T-helper 1 cell treated with Interleukin-12 subunit alpha and Interleukin-12 subunit beta and Interleukin-4 antibody, amounts not matched to agents 30 μg/mL and 1 μg/mL, for 36 hours (primary cell): ENCODE data around the gene LDLRAD4.

Experiments used
- H3K27ac Mint-ChIP-seq: one replicate; pipeline ENCODE4 v1.8.0; 2021; ENCODE audit warnings: mild to moderate bottlenecking, mixed read lengths
- H3K27me3 Mint-ChIP-seq: one replicate; pipeline ENCODE4 v1.8.0; 2021; ENCODE audit warnings: low read depth, mixed read lengths
- H3K36me3 Mint-ChIP-seq: one replicate; pipeline ENCODE4 v1.8.0; 2021; ENCODE audit warnings: low read depth, mixed read lengths
- H3K4me1 Mint-ChIP-seq: one replicate; pipeline ENCODE4 v1.8.0; 2021; ENCODE audit warnings: low read depth, mixed read lengths
- H3K4me3 Mint-ChIP-seq: one replicate; pipeline ENCODE4 v1.8.0; 2021; ENCODE audit warnings: mild to moderate bottlenecking, moderate library complexity, mixed read lengths
- H3K9me3 Mint-ChIP-seq: one replicate; pipeline ENCODE4 v1.8.0; 2021; ENCODE audit warnings: mixed read lengths

Gene LDLRAD4

DNA sequence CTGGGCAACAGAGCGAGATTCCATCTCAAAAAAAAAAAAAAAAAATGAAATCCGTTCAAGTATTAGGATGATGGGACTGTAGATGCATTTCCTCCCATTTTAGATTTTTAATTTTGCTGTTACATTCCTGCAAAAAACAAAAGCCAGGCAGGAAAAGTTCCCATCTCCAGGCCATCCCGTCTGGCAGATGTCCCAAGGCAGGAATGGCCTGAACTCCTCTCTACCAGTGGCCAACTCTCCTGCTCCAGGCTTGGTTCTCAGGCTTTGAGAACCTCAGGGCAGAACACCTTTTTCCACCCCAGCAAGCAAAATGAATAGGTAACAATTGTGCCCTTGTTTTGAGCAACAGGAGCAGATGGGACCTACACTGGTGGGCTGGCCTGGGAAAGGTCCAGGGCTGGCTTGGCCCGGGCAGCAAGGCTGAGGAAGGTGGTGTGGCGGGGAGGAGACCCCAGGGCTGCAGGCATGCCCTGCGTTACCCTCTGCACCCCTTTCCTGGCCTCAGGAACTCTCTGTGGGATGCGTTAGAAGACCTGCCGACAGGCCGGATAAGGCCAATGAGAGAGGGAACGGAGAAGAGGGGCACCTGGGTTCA is 421.8 kb downstream of the LDLRAD4 start:
- Mint-ChIP-seq H3K9me3 (no peaks in the 10 kb centered on the region), H3K27ac (no peak overlapping the region), H3K27me3 (no peaks in the 10 kb centered on the region), H3K36me3 (peaks cover 3% of the 10 kb centered on the region), H3K4me1 (no peaks in the 10 kb centered on the region), H3K4me3 (no peak overlapping the region)

DNA sequence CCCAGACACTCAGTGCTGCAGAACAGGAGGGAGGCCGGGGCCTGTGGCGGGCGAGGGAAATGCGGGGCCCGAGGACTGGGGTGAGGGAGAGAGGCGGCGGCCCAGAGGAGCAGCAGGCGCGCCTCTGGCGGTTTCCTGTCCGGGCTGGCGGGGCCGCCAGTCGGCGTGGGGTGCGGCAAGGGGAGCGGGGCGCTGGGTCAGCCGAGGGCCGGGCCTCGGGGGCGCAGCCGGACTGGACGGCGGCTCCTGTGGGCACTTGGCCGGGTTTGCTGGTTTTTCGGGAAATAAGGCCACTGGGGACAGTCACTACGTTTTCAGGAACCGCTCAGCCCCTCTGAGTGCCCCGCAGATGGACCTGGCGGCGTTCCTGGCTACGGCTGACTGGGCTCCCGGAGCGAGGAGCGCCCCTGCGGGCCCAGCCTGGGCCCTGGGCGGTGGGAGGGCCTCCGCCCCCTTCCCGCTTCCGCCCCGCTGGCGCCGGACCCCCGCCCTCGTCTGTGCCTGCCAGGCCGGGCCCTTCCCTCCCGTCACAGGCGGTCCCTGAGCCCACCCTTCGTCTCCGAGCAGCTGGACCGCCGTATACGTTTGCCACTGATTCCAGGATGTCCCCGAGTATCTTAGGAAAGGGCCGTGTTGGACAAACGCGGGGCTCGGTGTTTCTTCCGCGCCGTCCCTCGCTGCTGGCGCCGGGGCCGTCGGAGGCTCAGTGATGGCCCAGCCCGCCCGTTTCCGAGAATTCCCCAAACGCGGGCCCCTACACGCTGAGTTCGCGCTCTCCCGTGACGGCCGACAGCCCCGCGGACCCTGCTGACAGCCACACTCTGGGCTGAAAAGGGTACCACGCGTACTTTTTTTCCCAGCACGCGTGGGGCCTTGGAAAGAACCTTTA is 423.2 kb downstream of the LDLRAD4 start:
- peaks cover 3% of the 10 kb centered on the region for H3K36me3 Mint-ChIP-seq
- H3K4me1 Mint-ChIP-seq: no peaks in the 10 kb centered on the region
- H3K4me3 Mint-ChIP-seq: no peak overlapping the region
- H3K27ac Mint-ChIP-seq: no peak overlapping the region
- no peaks in the 10 kb centered on the region for H3K9me3 Mint-ChIP-seq
- no peaks in the 10 kb centered on the region for H3K27me3 Mint-ChIP-seq

GRCh38 chr18:13642440-13642827 is 423.9 kb downstream of the LDLRAD4 start:
- Mint-ChIP-seq H3K27me3 (no peaks in the 10 kb centered on the region), H3K4me3 (no peak overlapping the region), H3K9me3 (no peaks in the 10 kb centered on the region), H3K36me3 (peaks cover 3% of the 10 kb centered on the region), H3K27ac (no peak overlapping the region), H3K4me1 (no peaks in the 10 kb centered on the region)

DNA sequence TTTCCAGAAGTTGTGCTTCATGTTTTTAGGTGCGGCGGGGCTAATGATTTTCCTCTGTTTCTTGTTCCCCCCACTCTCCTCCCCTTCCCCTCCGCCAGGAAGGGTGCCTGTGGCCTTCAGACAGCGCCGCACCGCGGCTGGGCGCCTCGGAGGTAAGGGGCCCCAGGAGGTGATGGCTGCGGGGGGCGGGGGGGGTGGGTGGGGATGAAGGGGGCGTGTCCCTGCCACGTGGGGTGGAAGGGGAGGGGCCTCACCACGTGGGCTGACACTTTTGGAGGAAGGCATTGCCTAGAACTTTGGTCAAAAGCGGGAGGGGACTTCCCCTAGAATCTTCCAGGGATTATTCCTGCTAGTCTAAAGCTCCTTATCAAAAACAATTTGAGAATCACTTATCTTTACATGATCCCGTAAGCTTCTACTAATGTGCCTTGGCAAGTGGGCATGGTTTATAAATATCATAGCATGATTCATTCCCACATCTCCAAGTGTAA is 424.7 kb downstream of the LDLRAD4 start:
- Mint-ChIP-seq H3K9me3 (no peaks in the 10 kb centered on the region), H3K36me3 (peaks cover 3% of the 10 kb centered on the region), H3K4me1 (no peaks in the 10 kb centered on the region), H3K27ac (no peak overlapping the region), H3K27me3 (no peaks in the 10 kb centered on the region), H3K4me3 (no peak overlapping the region)

DNA sequence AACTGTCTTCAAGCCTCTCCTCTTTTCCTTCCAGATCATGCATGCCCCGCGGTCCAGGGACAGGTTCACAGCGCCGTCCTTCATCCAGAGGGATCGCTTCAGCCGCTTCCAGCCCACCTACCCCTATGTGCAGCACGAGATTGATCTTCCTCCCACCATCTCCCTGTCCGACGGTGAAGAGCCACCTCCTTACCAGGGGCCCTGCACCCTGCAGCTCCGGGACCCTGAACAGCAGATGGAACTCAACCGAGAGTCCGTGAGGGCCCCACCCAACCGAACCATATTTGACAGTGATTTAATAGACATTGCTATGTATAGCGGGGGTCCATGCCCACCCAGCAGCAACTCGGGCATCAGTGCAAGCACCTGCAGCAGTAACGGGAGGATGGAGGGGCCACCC is 426.5 kb downstream of the LDLRAD4 start:
- peaks cover 3% of the 10 kb centered on the region for H3K36me3 Mint-ChIP-seq
- no peak overlapping the region for H3K4me3 Mint-ChIP-seq
- H3K27me3 Mint-ChIP-seq: no peaks in the 10 kb centered on the region
- H3K9me3 Mint-ChIP-seq: no peaks in the 10 kb centered on the region
- H3K4me1 Mint-ChIP-seq: no peaks in the 10 kb centered on the region
- no peak overlapping the region for H3K27ac Mint-ChIP-seq

DNA sequence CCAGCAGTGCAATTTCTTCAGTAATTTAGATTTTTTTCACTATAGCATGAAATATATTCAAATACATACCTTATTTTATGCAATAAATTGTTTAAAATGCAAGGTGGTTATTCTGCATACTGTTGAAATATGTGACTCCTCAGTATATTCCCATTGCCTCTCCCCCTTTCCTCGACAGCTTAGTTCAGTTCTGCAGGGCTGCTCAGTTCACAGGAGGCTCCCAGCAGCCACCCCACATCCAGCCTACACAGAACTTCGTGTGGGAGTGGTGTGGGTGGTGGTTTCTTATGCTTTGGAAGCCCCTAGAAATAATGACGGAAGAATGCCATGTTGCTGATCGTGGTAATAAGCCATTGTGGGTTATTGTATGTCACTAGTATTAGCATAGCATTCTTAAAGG is 428.1 kb downstream of the LDLRAD4 start:
- Mint-ChIP-seq H3K4me3 (no peak overlapping the region), H3K27ac (no peak overlapping the region), H3K4me1 (no peaks in the 10 kb centered on the region), H3K9me3 (no peaks in the 10 kb centered on the region), H3K36me3 (peaks cover 3% of the 10 kb centered on the region), H3K27me3 (no peaks in the 10 kb centered on the region)

DNA sequence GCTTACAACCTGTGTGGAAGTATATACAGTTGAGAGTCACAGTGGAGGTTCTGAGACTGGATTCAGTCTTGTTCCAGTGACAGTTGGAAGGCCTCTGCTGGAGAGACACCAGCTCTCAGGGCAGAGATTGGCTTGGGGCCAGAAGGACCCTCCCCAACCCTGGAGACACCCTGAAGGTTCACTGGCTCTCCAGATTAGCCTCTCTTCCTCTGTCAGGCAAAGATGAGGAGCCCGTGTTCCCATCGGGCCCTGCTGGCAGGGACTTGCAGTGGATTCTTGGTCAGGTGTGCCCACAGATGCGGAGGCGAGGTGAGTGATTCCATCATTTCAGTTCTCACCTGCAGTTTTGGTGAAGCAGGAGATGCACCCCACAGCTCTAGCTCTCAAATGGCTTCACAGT is 429.2 kb downstream of the LDLRAD4 start:
- Mint-ChIP-seq H3K4me3 (no peak overlapping the region), H3K9me3 (no peaks in the 10 kb centered on the region), H3K4me1 (no peaks in the 10 kb centered on the region), H3K27ac (no peak overlapping the region), H3K27me3 (no peaks in the 10 kb centered on the region), H3K36me3 (peaks cover 3% of the 10 kb centered on the region)

GRCh38 chr18:13649397-13650390 is 431.1 kb downstream of the LDLRAD4 start:
- Mint-ChIP-seq H3K9me3 (no peaks in the 10 kb centered on the region), H3K27ac (no peak overlapping the region), H3K36me3 (peaks cover 3% of the 10 kb centered on the region), H3K4me1 (no peaks in the 10 kb centered on the region), H3K4me3 (no peak overlapping the region), H3K27me3 (no peaks in the 10 kb centered on the region)

DNA sequence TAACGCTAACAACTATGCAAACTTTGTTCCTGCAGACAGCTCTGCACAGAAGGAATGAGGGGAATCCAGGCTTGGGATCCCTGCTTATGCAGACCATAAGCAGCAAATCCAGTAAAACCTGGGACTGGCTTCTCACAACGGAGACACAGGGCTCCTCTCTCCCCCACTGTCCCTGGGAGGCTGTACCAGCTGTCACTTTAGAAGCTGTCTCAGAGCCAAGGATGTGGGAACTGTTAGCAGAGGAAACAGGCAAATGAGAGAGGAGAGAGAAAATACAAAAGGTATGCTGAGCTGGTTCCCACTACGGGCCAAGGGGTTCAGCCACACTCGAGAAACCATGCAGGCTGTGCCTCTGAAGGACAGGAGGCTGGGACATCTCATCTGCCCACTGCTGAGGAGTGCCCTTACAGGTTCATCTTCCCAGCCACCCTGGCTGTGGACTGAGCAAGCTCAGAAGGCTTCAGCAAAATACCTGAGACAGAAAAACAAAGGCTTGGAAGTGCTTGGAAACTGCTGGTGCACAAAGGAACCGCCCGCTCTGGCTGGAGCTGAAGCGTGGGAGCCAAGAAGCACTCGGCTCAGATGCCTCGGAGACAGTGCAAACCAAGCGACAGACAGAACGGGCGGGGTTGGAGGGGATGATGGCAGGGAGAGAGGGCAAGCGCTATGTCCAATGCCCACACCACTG is 435.3 kb downstream of the LDLRAD4 start:
- Mint-ChIP-seq H3K27ac (no peak overlapping the region), H3K4me1 (no peaks in the 10 kb centered on the region), H3K27me3 (no peaks in the 10 kb centered on the region), H3K9me3 (no peaks in the 10 kb centered on the region), H3K36me3 (no peaks in the 10 kb centered on the region), H3K4me3 (no peak overlapping the region)

DNA sequence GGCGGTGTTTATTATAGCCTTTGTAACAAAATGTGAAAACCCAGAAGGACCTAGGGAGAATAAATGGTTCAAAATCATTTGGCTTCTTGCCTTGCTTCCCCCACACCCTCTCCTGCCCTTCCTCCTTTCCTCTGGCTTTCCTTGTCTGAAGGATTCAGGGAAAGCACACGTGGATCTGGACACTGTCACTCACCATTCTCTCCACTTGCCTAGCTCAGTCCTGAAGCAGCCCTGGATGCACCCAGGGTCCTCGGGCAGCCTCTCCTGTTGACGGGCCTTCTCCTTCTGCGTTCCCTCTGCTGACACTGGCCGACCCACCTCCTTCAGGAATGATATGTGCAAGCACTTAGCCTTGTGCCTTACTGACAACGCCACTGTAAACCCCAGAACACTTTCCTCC is 439.4 kb downstream of the LDLRAD4 start:
- no peaks in the 10 kb centered on the region for H3K9me3 Mint-ChIP-seq
- no peak overlapping the region for H3K27ac Mint-ChIP-seq
- H3K4me3 Mint-ChIP-seq: no peak overlapping the region
- peaks cover 4% of the 10 kb centered on the region for H3K36me3 Mint-ChIP-seq
- no peaks in the 10 kb centered on the region for H3K4me1 Mint-ChIP-seq
- H3K27me3 Mint-ChIP-seq: no peaks in the 10 kb centered on the region

- H3K4me3 Mint-ChIP-seq: no peak overlapping the region
- no peak overlapping the region for H3K27ac Mint-ChIP-seq
- no peaks in the 10 kb centered on the region for H3K9me3 Mint-ChIP-seq
- H3K27me3 Mint-ChIP-seq: no peaks in the 10 kb centered on the region
- H3K4me1 Mint-ChIP-seq: no peaks in the 10 kb centered on the region
- H3K36me3 Mint-ChIP-seq: peaks cover 5% of the 10 kb centered on the region
Measured at GRCh38 chr18:13658436-13659204, 440.1 kb downstream of the LDLRAD4 start.

GRCh38 chr18:13660510-13660909 is 441.9 kb downstream of the LDLRAD4 start:
- Mint-ChIP-seq H3K27ac (no peak overlapping the region), H3K9me3 (no peaks in the 10 kb centered on the region), H3K4me3 (no peak overlapping the region), H3K36me3 (peaks cover 10% of the 10 kb centered on the region), H3K27me3 (no peaks in the 10 kb centered on the region), H3K4me1 (no peaks in the 10 kb centered on the region)

GRCh38 chr18:13661051-13661778 is 442.7 kb downstream of the LDLRAD4 start:
- Mint-ChIP-seq H3K27ac (no peak overlapping the region), H3K9me3 (no peaks in the 10 kb centered on the region), H3K4me1 (no peaks in the 10 kb centered on the region)

More at GRCh38 chr18:13661051-13661778, 442.7 kb downstream of the LDLRAD4 start:
- H3K36me3 Mint-ChIP-seq: peaks cover 12% of the 10 kb centered on the region
- no peaks in the 10 kb centered on the region for H3K27me3 Mint-ChIP-seq
- no peak overlapping the region for H3K4me3 Mint-ChIP-seq
